ENCODE data around the gene FOXP1. TPM values are rescaled to one million over a fixed set of nuclear protein-coding genes. Genes with fewer than 3 reads are reported as not detected.

Gene FOXP1
- total RNA-seq, 1 experiment from 2014 or later: 2.9 TPM

DNA sequence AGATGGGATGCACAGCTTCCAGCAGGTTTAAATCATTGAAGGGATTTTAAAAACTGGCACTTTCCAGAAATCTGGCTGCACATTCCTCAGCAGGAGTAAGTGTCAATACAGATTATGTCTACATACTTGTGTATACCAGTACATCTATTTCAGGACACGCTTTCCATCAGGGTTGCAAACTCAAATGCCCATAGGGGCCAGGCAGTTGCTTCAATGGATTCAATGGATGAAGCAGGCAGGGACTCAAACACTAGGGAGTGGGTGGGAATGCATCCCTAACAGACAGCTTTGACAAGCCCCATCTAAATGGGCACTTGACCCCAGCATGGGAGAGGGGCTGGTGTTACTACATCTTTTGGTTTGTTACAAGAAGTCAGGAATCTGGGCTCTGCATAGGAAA is 136.8 kb downstream of the FOXP1 start:
- ATAC-seq (no peak), DNase-seq (ENCODE audit: low read depth, low spot score) (no peak)
- TF ChIP-seq REST (IDR thresholded peaks at IDR 0.05; ENCODE audit: insufficient read depth in 1 of 2, low read depth in 2 of 2, low read length in 1 of 2): no peak
- no peak for TF ChIP-seq POLR2AphosphoS5 (IDR thresholded peaks at IDR 0.05; ENCODE audit: low read depth, low read length)
- BruUV-seq (replicated peaks): no TSS peak
- intact Hi-C loops (cut with micrococcal nuclease; ENCODE audit: unreplicated experiment): no loop called here
- no peaks in the 10 kb centered on the region for H3K9me3 ChIP-seq (ENCODE audit: control insufficient read depth, insufficient read depth, low read depth, low read length)
- no peak overlapping the region for H3K4me3 ChIP-seq (ENCODE audit: low read depth in 2 of 2, low read length in 2 of 2)
- in situ Hi-C loops (cut with HindIII; ENCODE audit: low pct_unique_long_range_greater_than_20kb, low sequenced_read_pairs): no loop called here
- ChIA-PET CTCF (no interaction called here), POLR2A (no interaction called here)
- no peaks in the 10 kb centered on the region for H3K4me1 ChIP-seq (ENCODE audit: control insufficient read depth, insufficient read depth, low read length)
- H3K27ac ChIP-seq (ENCODE audit: low read length): no peak overlapping the region
- H3K27me3 ChIP-seq (ENCODE audit: control insufficient read depth, insufficient read depth, low read length): no peaks in the 10 kb centered on the region; the same call in 1 of the 2 replicates
- H3K36me3 ChIP-seq (ENCODE audit: control insufficient read depth, insufficient read depth, low read length): no peaks in the 10 kb centered on the region

- ATAC-seq (no peak), DNase-seq (ENCODE audit: low read depth, low spot score) (no peak)
- intact Hi-C loops (cut with micrococcal nuclease; ENCODE audit: unreplicated experiment): no loop called here
- TF ChIP-seq CTCF (IDR thresholded peaks at IDR 0.05): no peak
- TF ChIP-seq REST (IDR thresholded peaks at IDR 0.05; ENCODE audit: insufficient read depth in 1 of 2, low read depth in 2 of 2, low read length in 1 of 2): no peak
- no peaks in the 10 kb centered on the region for H3K9me3 ChIP-seq (ENCODE audit: control insufficient read depth, insufficient read depth, low read depth, low read length)
- POLR2A ChIA-PET: no interaction called here
- no TSS peak for BruUV-seq (replicated peaks)
- H3K27ac ChIP-seq (ENCODE audit: low read length): no peak overlapping the region
- in situ Hi-C loops (cut with HindIII; ENCODE audit: low pct_unique_long_range_greater_than_20kb, low sequenced_read_pairs): no loop called here
- CTCF ChIA-PET: no interaction called here
- H3K4me3 ChIP-seq (ENCODE audit: low read depth in 2 of 2, low read length in 2 of 2): no peak overlapping the region
- H3K36me3 ChIP-seq (ENCODE audit: control insufficient read depth, insufficient read depth, low read length): no peaks in the 10 kb centered on the region
- no peaks in the 10 kb centered on the region for H3K4me1 ChIP-seq (ENCODE audit: control insufficient read depth, insufficient read depth, low read length)
- H3K27me3 ChIP-seq (ENCODE audit: control insufficient read depth, insufficient read depth, low read length): no peaks in the 10 kb centered on the region; the same call in 1 of the 2 replicates
Measured at GRCh38 chr3:71446260-71446659, 137.3 kb downstream of the FOXP1 start.

- ChIA-PET POLR2A (no interaction called here), CTCF (no interaction called here)
- no peaks in the 10 kb centered on the region for H3K4me1 ChIP-seq (ENCODE audit: control insufficient read depth, insufficient read depth, low read length)
- H3K36me3 ChIP-seq (ENCODE audit: control insufficient read depth, insufficient read depth, low read length): no peaks in the 10 kb centered on the region
- TF ChIP-seq CTCF (IDR thresholded peaks at IDR 0.05): no peak
- no peak for TF ChIP-seq REST (IDR thresholded peaks at IDR 0.05; ENCODE audit: insufficient read depth in 1 of 2, low read depth in 2 of 2, low read length in 1 of 2)
- BruUV-seq (replicated peaks): no TSS peak
- intact Hi-C loops (cut with micrococcal nuclease; ENCODE audit: unreplicated experiment): no loop called here
- no peaks in the 10 kb centered on the region for H3K9me3 ChIP-seq (ENCODE audit: control insufficient read depth, insufficient read depth, low read depth, low read length)
- no peak for DNase-seq (ENCODE audit: low read depth, low spot score)
- in situ Hi-C loops (cut with HindIII; ENCODE audit: low pct_unique_long_range_greater_than_20kb, low sequenced_read_pairs): no loop called here
- no peak overlapping the region for H3K4me3 ChIP-seq (ENCODE audit: low read depth in 2 of 2, low read length in 2 of 2)
- no peak overlapping the region for H3K27ac ChIP-seq (ENCODE audit: low read length)
- H3K27me3 ChIP-seq (ENCODE audit: control insufficient read depth, insufficient read depth, low read length): no peaks in the 10 kb centered on the region; the same call in 1 of the 2 replicates
- no peak for ATAC-seq
Measured at GRCh38 chr3:71444861-71445259, 138.7 kb downstream of the FOXP1 start.

Data from Panc1 (cell line).